Panc1 (cell line): Measurements from ENCODE around the gene SH3GL1. TPM values are rescaled to one million over a fixed set of nuclear protein-coding genes. Genes with fewer than 3 reads are reported as not detected.

Experiments used
- ATAC-seq: fragments of 200-7000 bp; cut with Tn5 transposase; 2 replicates; pipeline ENCODE4 v1.9.1; 2020; ENCODE audit warnings: mild to moderate bottlenecking, moderate library complexity
- BruUV-seq: library from RNA; stranded (reverse); fragments of 400-500 nt; replicated peaks from 2 replicates; lab custom pipeline; 2021; lab: Mats Ljungman, UMichigan
- CTCF ChIA-PET: fragments of 300-600 bp; sonication (Branson Sonifier 250); formaldehyde crosslinking; loops from one replicate; lab custom pipeline; 2022; ENCODE audit warnings: antibody characterized with exemption; lab: Charles Lee
- POLR2A ChIA-PET: fragments of 300-600 bp; sonication (Branson Sonifier 250); formaldehyde crosslinking; loops from one replicate; lab custom pipeline; 2022; ENCODE audit warnings: antibody characterized with exemption; lab: Charles Lee
- DNase-seq: peaks from one replicate; pipeline ENCODE4 v3.0.0-alpha.2; 2010; ENCODE audit warnings: low read depth, low spot score
- H3K27ac ChIP-seq: 2 replicates; pipeline ENCODE4 v1.5.1; 2011; ENCODE audit warnings: mild to moderate bottlenecking, low read length, inconsistent platforms
- H3K27me3 ChIP-seq: fragments of 200-500 bp; sonication (Bioruptor generic); 2 replicates; pipeline ENCODE4 v1.6.0; 2014; ENCODE audit warnings: low read length, inconsistent platforms; ENCODE audit not compliant: control insufficient read depth, insufficient read depth
- H3K36me3 ChIP-seq: fragments of 200-500 bp; sonication (Bioruptor generic); 2 replicates; pipeline ENCODE4 v1.5.1; 2014; ENCODE audit warnings: inconsistent platforms, mild to moderate bottlenecking, low read length, moderate library complexity; ENCODE audit not compliant: control insufficient read depth, insufficient read depth
- H3K4me1 ChIP-seq: 2 replicates; pipeline ENCODE4 v1.5.1; 2011; ENCODE audit warnings: inconsistent platforms, mild to moderate bottlenecking, low read length, moderate library complexity; ENCODE audit not compliant: control insufficient read depth, insufficient read depth
- H3K4me3 ChIP-seq, 2 experiments: 2 replicates each; pipeline ENCODE4 v1.5.1; 2011 to 2012; ENCODE audit warnings: low read depth in 2 of 2, low read length in 2 of 2, mild to moderate bottlenecking in 2 of 2, inconsistent platforms in 1 of 2, moderate library complexity in 1 of 2
- H3K9me3 ChIP-seq: fragments of 200-500 bp; sonication (Bioruptor generic); 2 replicates; pipeline ENCODE4 v1.5.1; 2014; ENCODE audit warnings: low read depth, mild to moderate bottlenecking, inconsistent platforms, low read length, moderate library complexity; ENCODE audit not compliant: control insufficient read depth, insufficient read depth
- CTCF ChIP-seq: fragments of 450-650 bp; IDR thresholded peaks from 2 replicates; pipeline ENCODE4 v1.5.1; 2017; ENCODE audit warnings: mild to moderate bottlenecking
- POLR2AphosphoS5 ChIP-seq: IDR thresholded peaks from 2 replicates; pipeline ENCODE4 v1.6.1; 2012; ENCODE audit warnings: mild to moderate bottlenecking, low read depth, low read length, moderate library complexity
- SIN3A ChIP-seq: IDR thresholded peaks from 2 replicates; pipeline ENCODE4 v1.6.1; 2012; ENCODE audit warnings: low read depth, mild to moderate bottlenecking, low read length, moderate library complexity, borderline replicate concordance; ENCODE audit not compliant: insufficient read depth
- TCF7L2 ChIP-seq: IDR thresholded peaks from 2 replicates; pipeline ENCODE4 v1.6.1; 2011; ENCODE audit warnings: mild to moderate bottlenecking, low read depth, low read length, inconsistent platforms
- in situ Hi-C: cut with HindIII; loops from 2 replicates; pipeline ENCODE4 v1.10.0; 2016; ENCODE audit warnings: low sequenced_read_pairs, low pct_unique_long_range_greater_than_20kb
- intact Hi-C: fragments of 100-400 bp; cut with micrococcal nuclease; formaldehyde crosslinking; loops from one replicate; pipeline ENCODE4 v1.10.0; 2022; ENCODE audit not compliant: unreplicated experiment
- total RNA-seq: library from RNA; stranded (reverse); gene quantifications from one replicate; pipeline ENCODE4 v1.2.1, GENCODE V29; 2021; ENCODE audit not compliant: unreplicated experiment
- TF ChIP-seq, protein P1 (sequence below), 2 experiments: IDR thresholded peaks; 2 replicates each; pipeline ENCODE4 v1.6.1; 2011 to 2012; ENCODE audit warnings: low read depth in 2 of 2, control low read depth in 1 of 2, low read length in 1 of 2, mild to moderate bottlenecking in 1 of 2, moderate library complexity in 1 of 2; ENCODE audit not compliant: insufficient read depth in 1 of 2

The SH3GL1 gene
- total RNA-seq, 1 experiment from 2014 or later = 57.1 TPM

GRCh38 chr19:4342615-4343369, 57.6 kb downstream of the SH3GL1 start:
- no TSS peak for BruUV-seq
- ChIA-PET POLR2A (no interaction called here), CTCF (interaction anchor here (0.5 to 2.1 kb wide), 4 partner anchors 10 to 355 kb away, joined by 3 to 11 read pairs (median 6); no protein-coding TSS in a partner anchor)
- in situ Hi-C loops = no loop called here
- peak; percentile 99 for DNase-seq
- intact Hi-C loops = no loop called here
- Histone ChIP-seq H3K27me3 (no peaks in the 10 kb centered on the region), H3K27ac (peak overlapping the region; percentile 85), H3K9me3 (no peaks in the 10 kb centered on the region), H3K4me1 (peaks cover 4% of the 10 kb centered on the region), H3K36me3 (no peaks in the 10 kb centered on the region; the same call in 1 of the 2 replicates), H3K4me3 (peak overlapping the region; percentile 66 to 81)
- peak; percentile 68; the same call in 1 of the 2 replicates for TF ChIP-seq TCF7L2
- peak; percentile 95 for TF ChIP-seq POLR2AphosphoS5
- no peak for TF ChIP-seq CTCF
- TF ChIP-seq SIN3A = 0 out of 2 replicates have a peak, but pooled peaks have one; percentile 28
- TF ChIP-seq, protein P1, sequence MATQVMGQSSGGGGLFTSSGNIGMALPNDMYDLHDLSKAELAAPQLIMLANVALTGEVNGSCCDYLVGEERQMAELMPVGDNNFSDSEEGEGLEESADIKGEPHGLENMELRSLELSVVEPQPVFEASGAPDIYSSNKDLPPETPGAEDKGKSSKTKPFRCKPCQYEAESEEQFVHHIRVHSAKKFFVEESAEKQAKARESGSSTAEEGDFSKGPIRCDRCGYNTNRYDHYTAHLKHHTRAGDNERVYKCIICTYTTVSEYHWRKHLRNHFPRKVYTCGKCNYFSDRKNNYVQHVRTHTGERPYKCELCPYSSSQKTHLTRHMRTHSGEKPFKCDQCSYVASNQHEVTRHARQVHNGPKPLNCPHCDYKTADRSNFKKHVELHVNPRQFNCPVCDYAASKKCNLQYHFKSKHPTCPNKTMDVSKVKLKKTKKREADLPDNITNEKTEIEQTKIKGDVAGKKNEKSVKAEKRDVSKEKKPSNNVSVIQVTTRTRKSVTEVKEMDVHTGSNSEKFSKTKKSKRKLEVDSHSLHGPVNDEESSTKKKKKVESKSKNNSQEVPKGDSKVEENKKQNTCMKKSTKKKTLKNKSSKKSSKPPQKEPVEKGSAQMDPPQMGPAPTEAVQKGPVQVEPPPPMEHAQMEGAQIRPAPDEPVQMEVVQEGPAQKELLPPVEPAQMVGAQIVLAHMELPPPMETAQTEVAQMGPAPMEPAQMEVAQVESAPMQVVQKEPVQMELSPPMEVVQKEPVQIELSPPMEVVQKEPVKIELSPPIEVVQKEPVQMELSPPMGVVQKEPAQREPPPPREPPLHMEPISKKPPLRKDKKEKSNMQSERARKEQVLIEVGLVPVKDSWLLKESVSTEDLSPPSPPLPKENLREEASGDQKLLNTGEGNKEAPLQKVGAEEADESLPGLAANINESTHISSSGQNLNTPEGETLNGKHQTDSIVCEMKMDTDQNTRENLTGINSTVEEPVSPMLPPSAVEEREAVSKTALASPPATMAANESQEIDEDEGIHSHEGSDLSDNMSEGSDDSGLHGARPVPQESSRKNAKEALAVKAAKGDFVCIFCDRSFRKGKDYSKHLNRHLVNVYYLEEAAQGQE (IDR thresholded peaks at IDR 0.05; ENCODE audit: insufficient read depth in 1 of 2, low read depth in 2 of 2, low read length in 1 of 2) = no peak
- ATAC-seq = peak; percentile 94

DNA sequence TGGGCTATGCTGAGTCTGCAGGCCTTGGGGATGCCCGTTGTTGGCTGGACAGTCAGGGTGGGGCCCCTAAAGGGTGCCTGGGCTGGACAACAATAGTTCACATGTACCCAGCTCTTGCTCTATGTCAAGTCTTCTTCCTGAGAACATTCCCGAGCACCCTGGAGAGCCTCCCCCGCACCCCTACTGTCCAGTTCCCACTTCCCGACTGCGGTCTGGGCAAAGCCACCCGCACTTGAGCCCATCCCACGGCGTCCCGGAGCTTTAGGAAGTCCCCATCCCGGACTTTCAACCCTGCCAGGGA, 58.1 kb downstream of the SH3GL1 start:
- no peaks in the 10 kb centered on the region for H3K9me3 ChIP-seq
- peak overlapping the region; percentile 85 for H3K27ac ChIP-seq
- H3K4me3 ChIP-seq = peak overlapping the region; percentile 66 to 81
- in situ Hi-C loops (no loop called here), intact Hi-C loops (no loop called here)
- TSS peak; percentile 97 for BruUV-seq
- no peaks in the 10 kb centered on the region for H3K27me3 ChIP-seq
- ATAC-seq (0 out of 2 replicates have a peak, but pooled peaks have one; percentile 1), DNase-seq (no peak)
- TF ChIP-seq, protein P1 (IDR thresholded peaks at IDR 0.05; ENCODE audit: insufficient read depth in 1 of 2, low read depth in 2 of 2, low read length in 1 of 2) = no peak
- TF ChIP-seq TCF7L2 (no peak), CTCF (no peak), POLR2AphosphoS5 (no peak), SIN3A (no peak)
- POLR2A ChIA-PET = no interaction called here
- CTCF ChIA-PET = interaction anchor here (1.1 to 2.1 kb wide), 2 partner anchors 10 to 75 kb away, joined by 3 to 11 read pairs; no protein-coding TSS in a partner anchor
- H3K4me1 ChIP-seq = peaks cover 4% of the 10 kb centered on the region
- no peaks in the 10 kb centered on the region; the same call in 1 of the 2 replicates for H3K36me3 ChIP-seq
